H1 (cell line): ENCODE data around the gene SNX3. TPM values are rescaled to one million over a fixed set of nuclear protein-coding genes. Genes with fewer than 3 reads are reported as not detected.

ENCODE experiments used
- CTCF ChIA-PET: fragments of 300-600 bp; sonication (Branson Sonifier 250); formaldehyde crosslinking; loops from one replicate; lab custom pipeline; 2021; ENCODE audit not compliant: partially characterized antibody; lab: Charles Lee
- POLR2A ChIA-PET: fragments of 300-600 bp; sonication (Branson Sonifier 250); formaldehyde crosslinking; loops from one replicate; lab custom pipeline; 2021; ENCODE audit warnings: inconsistent platforms; ENCODE audit not compliant: partially characterized antibody; lab: Charles Lee
- DNase-seq, 2 experiments: peaks; one replicate each; pipeline versions ENCODE4 v3.0.0 to v3.0.0-alpha.2; 2010 to 2022; ENCODE audit warnings: low spot score in 2 of 2, low read depth in 1 of 2, mixed read lengths in 1 of 2
- FAIRE-seq: peaks from 2 replicates; lab custom pipeline; 2011; peaks lifted over from hg19 to GRCh38; lab: Jason Lieb, UNC
- H2AFZ ChIP-seq: 2 replicates; pipeline ENCODE4 v1.8.1; 2012; ENCODE audit warnings: low read length, inconsistent platforms
- H2AK5ac ChIP-seq: 2 replicates; pipeline ENCODE4 v1.6.1; 2013; ENCODE audit warnings: low read depth, low read length
- H2BK120ac ChIP-seq: replicated peaks from 2 replicates; pipeline ENCODE3; 2013; ENCODE audit warnings: low read depth, low read length, inconsistent platforms
- H2BK12ac ChIP-seq: 2 replicates; pipeline ENCODE4 v1.6.1; 2013; ENCODE audit warnings: low read depth, low read length
- H2BK15ac ChIP-seq: 2 replicates; pipeline ENCODE4 v1.6.1; 2013; ENCODE audit warnings: low read length
- H2BK20ac ChIP-seq: 2 replicates; pipeline ENCODE4 v1.6.1; 2013; ENCODE audit warnings: low read length
- H2BK5ac ChIP-seq: 2 replicates; pipeline ENCODE4 v1.6.1; 2013; ENCODE audit warnings: low read depth, low read length
- H3K14ac ChIP-seq: 2 replicates; pipeline ENCODE4 v1.6.1; 2013; ENCODE audit warnings: inconsistent platforms; ENCODE audit not compliant: insufficient read length
- H3K18ac ChIP-seq: 2 replicates; pipeline ENCODE4 v1.6.1; 2013; ENCODE audit warnings: low read length; ENCODE audit errors: extremely low read depth
- H3K23ac ChIP-seq: 2 replicates; pipeline ENCODE4 v1.6.1; 2013; ENCODE audit warnings: inconsistent platforms; ENCODE audit not compliant: insufficient read length
- H3K23me2 ChIP-seq: 2 replicates; pipeline ENCODE4 v1.6.1; 2013; ENCODE audit warnings: low read depth, low read length
- H3K27ac ChIP-seq: 2 replicates; pipeline ENCODE4 v1.6.1; 2011; ENCODE audit warnings: low read depth, low read length, inconsistent platforms
- H3K27me3 ChIP-seq, 4 experiments: replicated peaks in 1 of 4; 1 replicate in 1 of 4; 2 replicates in 3 of 4; pipeline versions ENCODE4 v1.6.1 to v1.8.1; 2011 to 2013; ENCODE audit warnings: low read length in 3 of 4, mild to moderate bottlenecking in 3 of 4, inconsistent platforms in 2 of 4, mixed read lengths in 2 of 4, moderate library complexity in 1 of 4; ENCODE audit not compliant: control insufficient read depth in 3 of 4, insufficient read depth in 3 of 4; ENCODE audit errors: extremely low read depth in 1 of 4
- H3K36me3 ChIP-seq, 4 experiments: 2 replicates each; pipeline versions ENCODE4 v1.6.1 to v1.8.1; 2011 to 2013; ENCODE audit warnings: mild to moderate bottlenecking in 4 of 4, low read length in 3 of 4, moderate library complexity in 2 of 4, control low read depth in 1 of 4, inconsistent platforms in 1 of 4; ENCODE audit not compliant: insufficient read depth in 4 of 4, control insufficient read depth in 2 of 4
- H3K4ac ChIP-seq: replicated peaks from 2 replicates; pipeline ENCODE3; 2013; ENCODE audit warnings: low read length, low read depth, mixed read lengths, inconsistent platforms; ENCODE audit not compliant: insufficient read length
- H3K4me1 ChIP-seq, 4 experiments: replicated peaks in 1 of 4; 1 replicate in 1 of 4; 2 replicates in 3 of 4; pipeline versions ENCODE4 v1.6.1 to v1.8.1; 2011 to 2013; ENCODE audit warnings: low read length in 3 of 4, inconsistent platforms in 2 of 4, mixed read lengths in 1 of 4; ENCODE audit not compliant: insufficient read depth in 4 of 4, control insufficient read depth in 3 of 4
- H3K4me2 ChIP-seq, 2 experiments: 2 replicates each; pipeline versions ENCODE4 v1.6.1 to v1.8.1; 2011 to 2013; ENCODE audit warnings: low read depth in 2 of 2, low read length in 2 of 2, control low read depth in 1 of 2, inconsistent platforms in 1 of 2, mild to moderate bottlenecking in 1 of 2; ENCODE audit not compliant: insufficient read depth in 1 of 2
- H3K4me3 ChIP-seq, 4 experiments: fragments of 200-600, 300-600 bp in 1 of 4; sonication (generic), shearing (Covaris generic), sonication (Bioruptor Twin) in 1 of 4; 2 replicates each; pipeline versions ENCODE4 v1.5.1 to v1.8.1; 2011 to 2016; ENCODE audit warnings: low read length in 4 of 4, low read depth in 3 of 4, control low read depth in 2 of 4, inconsistent platforms in 2 of 4, mild to moderate bottlenecking in 2 of 4, mixed read lengths in 1 of 4, moderate library complexity in 1 of 4; ENCODE audit not compliant: insufficient read depth in 2 of 4; ENCODE audit errors: extremely low read depth in 1 of 4
- H3K56ac ChIP-seq: replicated peaks from 2 replicates; pipeline ENCODE3; 2013; ENCODE audit warnings: low read depth, mild to moderate bottlenecking, mixed read lengths, low read length, inconsistent platforms; ENCODE audit not compliant: insufficient read length
- H3K79me1 ChIP-seq: 2 replicates; pipeline ENCODE4 v1.6.1; 2013; ENCODE audit warnings: low read depth, low read length, control low read depth
- H3K79me2 ChIP-seq, 2 experiments: 2 replicates each; pipeline versions ENCODE4 v1.6.1 to v1.8.1; 2012 to 2013; ENCODE audit warnings: low read length in 2 of 2, mild to moderate bottlenecking in 2 of 2, inconsistent platforms in 1 of 2; ENCODE audit not compliant: insufficient read depth in 2 of 2, control insufficient read depth in 1 of 2
- H3K9ac ChIP-seq, 4 experiments: replicated peaks in 1 of 4; 1 replicate in 1 of 4; 2 replicates in 3 of 4; pipeline versions ENCODE4 v1.6.1 to v1.8.1; 2011 to 2013; ENCODE audit warnings: low read depth in 3 of 4, low read length in 3 of 4, control low read depth in 2 of 4, mild to moderate bottlenecking in 2 of 4, moderate library complexity in 2 of 4, inconsistent platforms in 1 of 4; ENCODE audit errors: extremely low read depth in 1 of 4
- H3K9me3 ChIP-seq, 2 experiments: 2 replicates each; pipeline versions ENCODE4 v1.6.1 to v1.8.1; 2012 to 2013; ENCODE audit warnings: mild to moderate bottlenecking in 2 of 2, moderate library complexity in 2 of 2, control low read depth in 1 of 2, inconsistent platforms in 1 of 2, low read depth in 1 of 2, low read length in 1 of 2, mixed read lengths in 1 of 2; ENCODE audit not compliant: insufficient read depth in 2 of 2
- H4K20me1 ChIP-seq, 2 experiments: replicated peaks in 1 of 2; 2 replicates each; pipeline versions ENCODE3 to v1.8.1; 2011 to 2013; ENCODE audit warnings: inconsistent platforms in 2 of 2, low read length in 2 of 2, mild to moderate bottlenecking in 1 of 2; ENCODE audit not compliant: insufficient read depth in 2 of 2, control insufficient read depth in 1 of 2
- H4K5ac ChIP-seq: 2 replicates; pipeline ENCODE4 v1.6.1; 2013; ENCODE audit warnings: low read length, low read depth, mixed read lengths, inconsistent platforms; ENCODE audit not compliant: insufficient read length
- H4K8ac ChIP-seq: 2 replicates; pipeline ENCODE4 v1.8.0; 2013; ENCODE audit warnings: mild to moderate bottlenecking, moderate library complexity, low read length, inconsistent platforms; ENCODE audit not compliant: insufficient read depth; ENCODE audit errors: extremely low read depth
- H4K91ac ChIP-seq: replicated peaks from 2 replicates; pipeline ENCODE3; 2013; ENCODE audit warnings: low read length, mixed read lengths, inconsistent platforms; ENCODE audit not compliant: insufficient read length
- FOSL1 ChIP-seq: IDR thresholded peaks from 2 replicates; pipeline ENCODE4 v1.6.1; 2011; ENCODE audit warnings: mild to moderate bottlenecking, low read depth, low read length, moderate library complexity; ENCODE audit not compliant: insufficient read depth
- WGBS, 2 experiments: shearing (Covaris generic) in 1 of 2; methylation state at CpG; one replicate each; pipeline versions ENCODE4 v1.1.6 to v1.1.7; 2013 to 2015; ENCODE audit warnings: low lambda C conversion rate in 2 of 2, mixed read lengths in 2 of 2, inconsistent platforms in 1 of 2, low coverage in 1 of 2, missing lambda C conversion rate in 1 of 2; ENCODE audit not compliant: insufficient replicate concordance in 2 of 2, insufficient coverage in 1 of 2, insufficient read length in 1 of 2; ENCODE audit errors: extremely low coverage in 1 of 2, missing lambda C conversion rate in 1 of 2; 5-methylcytosine and 5-hydroxymethylcytosine counted together
- polyA plus RNA-seq, 7 experiments: library from polyadenylated mRNA; depleted of rRNA in 3 of 7; stranded (reverse) in 5 of 7; unstranded in 2 of 7; fragments of >200 nt in 5 of 7; fragments of 200-250 nt in 2 of 7; gene quantifications; 1 replicate in 5 of 7; 2 replicates in 1 of 7; 4 replicates in 1 of 7; pipeline versions ENCODE4 v1.2.1 to v1.2.3, GENCODE V29; 2011 to 2013; ENCODE audit warnings: missing spikeins in 2 of 7, mixed read lengths in 2 of 7
- total RNA-seq: library from RNA; stranded (reverse); fragmentation: NEBNext Ultra II Directional; extraction: Animal tissue kit (Norgen Biotek cat#: 25700); gene quantifications from 2 replicates; pipeline ENCODE4 v1.2.1, GENCODE V29; 2021

Gene SNX3
- total and polyA plus RNA-seq, 2 of the 8 experiments (the other 6 are each of a cell fraction or from before 2014, with no cell fraction given), result 72.5 to 150 TPM

DNA sequence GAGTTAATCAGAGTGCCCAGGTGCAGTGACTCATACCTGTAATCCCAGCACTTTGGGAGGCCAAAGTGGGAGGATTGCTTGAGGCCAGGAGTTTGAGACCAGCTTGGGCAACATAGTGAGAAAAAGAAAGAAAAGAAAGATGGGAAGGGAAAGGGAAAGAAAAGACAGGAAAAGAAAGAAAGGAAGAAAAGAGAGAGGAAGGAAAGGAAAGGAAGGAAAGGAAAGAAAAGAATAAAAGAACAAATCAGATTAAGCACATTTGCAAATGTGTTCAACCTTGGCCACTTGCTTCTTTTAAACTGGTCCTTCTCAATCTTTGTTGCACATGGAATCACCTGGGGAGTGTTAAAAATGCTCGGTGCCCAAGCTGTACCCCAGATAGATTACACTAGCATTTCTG, 67.0 kb downstream of the SNX3 start:
- POLR2A ChIA-PET, result no interaction called here
- CTCF ChIA-PET, result interaction anchor here (2.2 kb wide), 1 partner anchor 18 kb away, joined by 8 read pairs; no protein-coding TSS in a partner anchor
- no peak overlapping the region for H2AK5ac ChIP-seq
- WGBS, 2 experiments, result 87% methylated on average over 1 of the region's 1 CpG; no CpG with 5 or more reads in 1 of the 2 experiments
- H3K9me3 ChIP-seq, result no peaks in the 10 kb centered on the region
- H3K79me1 ChIP-seq, result no peaks in the 10 kb centered on the region
- no peak overlapping the region for H4K91ac ChIP-seq
- no peaks in the 10 kb centered on the region for H4K20me1 ChIP-seq
- H3K79me2 ChIP-seq, result no peaks in the 10 kb centered on the region
- no peak overlapping the region for H4K5ac ChIP-seq
- H3K23me2 ChIP-seq, result no peaks in the 10 kb centered on the region
- no peak overlapping the region for H3K56ac ChIP-seq
- H3K4me1 ChIP-seq, result no peaks in the 10 kb centered on the region
- H2BK12ac ChIP-seq, result no peak overlapping the region
- no peak for TF ChIP-seq FOSL1
- FAIRE-seq (no peak), DNase-seq (no peak)
- no peak overlapping the region for H4K8ac ChIP-seq
- H2BK5ac ChIP-seq, result no peak overlapping the region
- no peak overlapping the region for H3K4me2 ChIP-seq
- no peak overlapping the region for H2BK20ac ChIP-seq
- H3K18ac ChIP-seq, result no peak overlapping the region
- H3K23ac ChIP-seq, result no peak overlapping the region
- H3K4me3 ChIP-seq, result no peak overlapping the region
- H2BK15ac ChIP-seq, result no peak overlapping the region
- H3K14ac ChIP-seq, result no peak overlapping the region
- no peak overlapping the region for H3K27ac ChIP-seq
- no peak overlapping the region for H3K9ac ChIP-seq
- no peaks in the 10 kb centered on the region for H3K36me3 ChIP-seq
- H2BK120ac ChIP-seq, result no peak overlapping the region
- no peak overlapping the region for H2AFZ ChIP-seq
- no peaks in the 10 kb centered on the region; a peak in 1 of 7 replicates for H3K27me3 ChIP-seq
- no peak overlapping the region for H3K4ac ChIP-seq
